PFSK-1 (cell line): ENCODE data around the gene DAO.

Experiments
- FOXP2 ChIP-seq: optimal IDR thresholded peaks from 2 replicates; pipeline ENCODE3; 2011; ENCODE audit warnings: borderline replicate concordance, control low read depth, inconsistent platforms; ENCODE audit not compliant: insufficient read depth; ENCODE audit errors: extremely low read length, extremely low read depth
- POLR2AphosphoS5 ChIP-seq: IDR thresholded peaks from 2 replicates; pipeline ENCODE4 v1.6.1; 2012; ENCODE audit warnings: low read depth, mild to moderate bottlenecking, control low read depth, low read length, moderate library complexity
- SIN3A ChIP-seq: IDR thresholded peaks from 2 replicates; pipeline ENCODE4 v1.6.1; 2012; ENCODE audit warnings: mild to moderate bottlenecking, low read length, moderate library complexity, borderline replicate concordance; ENCODE audit not compliant: insufficient read depth
- TAF1 ChIP-seq: IDR thresholded peaks from 2 replicates; pipeline ENCODE4 v1.6.1; 2012; ENCODE audit warnings: low read length, control low read depth, borderline replicate concordance; ENCODE audit not compliant: insufficient read depth
- TF ChIP-seq, protein P1 (sequence below), 2 experiments: IDR thresholded peaks; 2 replicates each; pipeline versions ENCODE4 v1.6.1 to v1.8.0; 2011 to 2012; ENCODE audit warnings: low read depth in 2 of 2, low read length in 2 of 2, control low read depth in 1 of 2, inconsistent platforms in 1 of 2, mild to moderate bottlenecking in 1 of 2, moderate library complexity in 1 of 2; ENCODE audit not compliant: insufficient read depth in 1 of 2

Gene DAO

GRCh38 chr12:108899145-108899544 lies 19.3 kb downstream of the DAO start:
- TF ChIP-seq, protein P1, sequence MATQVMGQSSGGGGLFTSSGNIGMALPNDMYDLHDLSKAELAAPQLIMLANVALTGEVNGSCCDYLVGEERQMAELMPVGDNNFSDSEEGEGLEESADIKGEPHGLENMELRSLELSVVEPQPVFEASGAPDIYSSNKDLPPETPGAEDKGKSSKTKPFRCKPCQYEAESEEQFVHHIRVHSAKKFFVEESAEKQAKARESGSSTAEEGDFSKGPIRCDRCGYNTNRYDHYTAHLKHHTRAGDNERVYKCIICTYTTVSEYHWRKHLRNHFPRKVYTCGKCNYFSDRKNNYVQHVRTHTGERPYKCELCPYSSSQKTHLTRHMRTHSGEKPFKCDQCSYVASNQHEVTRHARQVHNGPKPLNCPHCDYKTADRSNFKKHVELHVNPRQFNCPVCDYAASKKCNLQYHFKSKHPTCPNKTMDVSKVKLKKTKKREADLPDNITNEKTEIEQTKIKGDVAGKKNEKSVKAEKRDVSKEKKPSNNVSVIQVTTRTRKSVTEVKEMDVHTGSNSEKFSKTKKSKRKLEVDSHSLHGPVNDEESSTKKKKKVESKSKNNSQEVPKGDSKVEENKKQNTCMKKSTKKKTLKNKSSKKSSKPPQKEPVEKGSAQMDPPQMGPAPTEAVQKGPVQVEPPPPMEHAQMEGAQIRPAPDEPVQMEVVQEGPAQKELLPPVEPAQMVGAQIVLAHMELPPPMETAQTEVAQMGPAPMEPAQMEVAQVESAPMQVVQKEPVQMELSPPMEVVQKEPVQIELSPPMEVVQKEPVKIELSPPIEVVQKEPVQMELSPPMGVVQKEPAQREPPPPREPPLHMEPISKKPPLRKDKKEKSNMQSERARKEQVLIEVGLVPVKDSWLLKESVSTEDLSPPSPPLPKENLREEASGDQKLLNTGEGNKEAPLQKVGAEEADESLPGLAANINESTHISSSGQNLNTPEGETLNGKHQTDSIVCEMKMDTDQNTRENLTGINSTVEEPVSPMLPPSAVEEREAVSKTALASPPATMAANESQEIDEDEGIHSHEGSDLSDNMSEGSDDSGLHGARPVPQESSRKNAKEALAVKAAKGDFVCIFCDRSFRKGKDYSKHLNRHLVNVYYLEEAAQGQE (IDR thresholded peaks at IDR 0.05; ENCODE audit: insufficient read depth in 1 of 2, low read depth in 2 of 2, low read length in 2 of 2) = no peak
- TF ChIP-seq SIN3A = no peak
- no peak for TF ChIP-seq POLR2AphosphoS5
- TF ChIP-seq TAF1 = no peak
- no peak for TF ChIP-seq FOXP2

DNA sequence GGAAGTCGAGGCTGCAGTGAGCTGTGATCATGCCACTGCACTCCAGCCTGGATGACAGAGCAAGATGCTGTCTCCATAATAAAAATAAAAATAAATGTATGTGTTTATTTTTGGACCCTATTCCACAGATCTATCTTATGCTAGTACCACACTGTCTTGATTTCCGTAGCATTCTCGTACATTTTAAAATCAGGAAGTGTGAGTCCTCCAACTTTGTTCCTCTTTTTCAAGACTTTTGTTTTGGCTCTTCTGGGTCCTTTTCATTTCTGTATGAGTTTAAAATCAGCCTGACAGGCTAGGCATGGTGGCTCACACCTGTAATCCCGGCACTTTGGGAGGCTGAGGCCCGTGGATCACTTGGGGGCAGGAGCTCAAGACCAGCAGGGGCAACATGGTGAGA lies 25.8 kb downstream of the DAO start:
- TF ChIP-seq TAF1 (no peak), SIN3A (no peak), POLR2AphosphoS5 (no peak), FOXP2 (no peak)
- TF ChIP-seq, protein P1 (IDR thresholded peaks at IDR 0.05; ENCODE audit: insufficient read depth in 1 of 2, low read depth in 2 of 2, low read length in 2 of 2) = no peak

- TF ChIP-seq FOXP2 (no peak), TAF1 (no peak), SIN3A (no peak), POLR2AphosphoS5 (no peak)
- TF ChIP-seq, protein P1 (IDR thresholded peaks at IDR 0.05; ENCODE audit: insufficient read depth in 1 of 2, low read depth in 2 of 2, low read length in 2 of 2) = no peak
These were observed 27.1 kb downstream of the DAO start for GRCh38 chr12:108906971-108907370.

- TF ChIP-seq TAF1 (no peak), POLR2AphosphoS5 (no peak), SIN3A (no peak), FOXP2 (no peak)
- TF ChIP-seq, protein P1 (IDR thresholded peaks at IDR 0.05; ENCODE audit: insufficient read depth in 1 of 2, low read depth in 2 of 2, low read length in 2 of 2) = no peak
These were observed 28.0 kb downstream of the DAO start for GRCh38 chr12:108907839-108908351.

- TF ChIP-seq POLR2AphosphoS5 (no peak), TAF1 (no peak), SIN3A (no peak), FOXP2 (no peak)
- TF ChIP-seq, protein P1 (IDR thresholded peaks at IDR 0.05; ENCODE audit: insufficient read depth in 1 of 2, low read depth in 2 of 2, low read length in 2 of 2) = no peak
These were observed 30.4 kb downstream of the DAO start for GRCh38 chr12:108910336-108910735.
